Measurements from ENCODE around the gene PRKCB. TPM values are rescaled to one million over a fixed set of nuclear protein-coding genes. Genes with fewer than 3 reads are reported as not detected.
A peak's percentile ranks its signal among the peaks of the same experiment; 100 is the strongest.

PRKCB gene
- polyA plus RNA-seq, 1 donor from 2014 or later, result 27.6 TPM

DNA sequence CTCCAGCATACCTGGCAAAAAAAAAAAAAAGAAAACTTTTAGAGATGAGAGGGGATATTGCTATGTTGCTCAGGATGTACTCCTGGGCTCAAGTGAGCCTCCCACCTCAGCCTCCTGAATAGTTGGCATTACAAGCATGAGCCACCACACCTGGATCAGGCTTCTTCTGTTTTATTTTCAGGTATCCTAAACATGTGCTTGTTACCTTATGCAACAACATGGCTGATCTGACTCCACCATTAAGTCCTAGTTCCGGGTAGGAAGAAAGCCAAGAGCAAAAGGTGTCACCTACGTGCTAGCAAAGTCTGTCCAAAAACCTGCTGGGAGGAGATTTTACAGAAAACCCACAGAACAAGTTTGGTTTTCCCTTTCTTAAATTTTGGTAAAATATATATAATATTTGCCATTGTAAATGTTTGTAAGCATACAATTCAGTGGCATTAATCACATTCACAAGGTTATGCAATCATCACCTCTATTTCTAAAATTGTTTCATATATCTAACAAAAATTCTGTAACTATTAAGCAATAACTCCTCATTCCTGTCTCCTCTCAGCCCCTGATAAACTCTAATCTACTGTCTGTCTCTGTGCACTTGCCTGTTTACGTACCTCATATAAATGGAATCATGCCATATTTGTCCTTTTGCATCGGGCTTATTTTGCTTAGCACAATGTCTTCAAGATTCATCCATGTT, 411.3 kb downstream of the PRKCB start:
- Histone ChIP-seq H3K4me3 (ENCODE audit: low read length) (no peak overlapping the region), H3K9ac (ENCODE audit: low read length) (no peak overlapping the region), H3K27ac (ENCODE audit: low read length) (no peak overlapping the region), H3K4me2 (ENCODE audit: low read length) (no peak overlapping the region), H3F3A (ENCODE audit: insufficient read depth, low read length, poor library complexity, severe bottlenecking) (no peaks in the 10 kb centered on the region), H3K79me2 (replicated peaks; ENCODE audit: insufficient read depth, low read length) (no peaks in the 10 kb centered on the region), H3K36me3 (ENCODE audit: insufficient read depth, low read length) (no peaks in the 10 kb centered on the region), H4K20me1 (ENCODE audit: insufficient read depth) (no peaks in the 10 kb centered on the region), H3K9me3 (ENCODE audit: low read length) (no peaks in the 10 kb centered on the region), H2AFZ (ENCODE audit: low read depth, low read length) (no peak overlapping the region), H3K27me3 (ENCODE audit: insufficient read depth, low read depth, low read length) (no peaks in the 10 kb centered on the region), H3K9me2 (ENCODE audit: insufficient read depth, low read length) (no peaks in the 10 kb centered on the region)
- TF ChIP-seq, protein P1, sequence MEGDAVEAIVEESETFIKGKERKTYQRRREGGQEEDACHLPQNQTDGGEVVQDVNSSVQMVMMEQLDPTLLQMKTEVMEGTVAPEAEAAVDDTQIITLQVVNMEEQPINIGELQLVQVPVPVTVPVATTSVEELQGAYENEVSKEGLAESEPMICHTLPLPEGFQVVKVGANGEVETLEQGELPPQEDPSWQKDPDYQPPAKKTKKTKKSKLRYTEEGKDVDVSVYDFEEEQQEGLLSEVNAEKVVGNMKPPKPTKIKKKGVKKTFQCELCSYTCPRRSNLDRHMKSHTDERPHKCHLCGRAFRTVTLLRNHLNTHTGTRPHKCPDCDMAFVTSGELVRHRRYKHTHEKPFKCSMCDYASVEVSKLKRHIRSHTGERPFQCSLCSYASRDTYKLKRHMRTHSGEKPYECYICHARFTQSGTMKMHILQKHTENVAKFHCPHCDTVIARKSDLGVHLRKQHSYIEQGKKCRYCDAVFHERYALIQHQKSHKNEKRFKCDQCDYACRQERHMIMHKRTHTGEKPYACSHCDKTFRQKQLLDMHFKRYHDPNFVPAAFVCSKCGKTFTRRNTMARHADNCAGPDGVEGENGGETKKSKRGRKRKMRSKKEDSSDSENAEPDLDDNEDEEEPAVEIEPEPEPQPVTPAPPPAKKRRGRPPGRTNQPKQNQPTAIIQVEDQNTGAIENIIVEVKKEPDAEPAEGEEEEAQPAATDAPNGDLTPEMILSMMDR (IDR thresholded peaks at IDR 0.05; ENCODE audit: poor library complexity, severe bottlenecking), result no peak
- TF ChIP-seq RAD21 (conservative IDR thresholded peaks at IDR 0.05), result no peak
- TF ChIP-seq EZH2 (IDR thresholded peaks at IDR 0.05; ENCODE audit: borderline replicate concordance, insufficient read depth, low read length, poor library complexity, severe bottlenecking), result no peak
- TF ChIP-seq EP300 (conservative IDR thresholded peaks at IDR 0.05; ENCODE audit: poor library complexity, severe bottlenecking), result no peak
- TF ChIP-seq POLR2AphosphoS5 (IDR thresholded peaks at IDR 0.05), result no peak
- no peak for TF ChIP-seq MXI1 (conservative IDR thresholded peaks at IDR 0.05; ENCODE audit: poor library complexity, severe bottlenecking)
- TF ChIP-seq, protein P2, sequence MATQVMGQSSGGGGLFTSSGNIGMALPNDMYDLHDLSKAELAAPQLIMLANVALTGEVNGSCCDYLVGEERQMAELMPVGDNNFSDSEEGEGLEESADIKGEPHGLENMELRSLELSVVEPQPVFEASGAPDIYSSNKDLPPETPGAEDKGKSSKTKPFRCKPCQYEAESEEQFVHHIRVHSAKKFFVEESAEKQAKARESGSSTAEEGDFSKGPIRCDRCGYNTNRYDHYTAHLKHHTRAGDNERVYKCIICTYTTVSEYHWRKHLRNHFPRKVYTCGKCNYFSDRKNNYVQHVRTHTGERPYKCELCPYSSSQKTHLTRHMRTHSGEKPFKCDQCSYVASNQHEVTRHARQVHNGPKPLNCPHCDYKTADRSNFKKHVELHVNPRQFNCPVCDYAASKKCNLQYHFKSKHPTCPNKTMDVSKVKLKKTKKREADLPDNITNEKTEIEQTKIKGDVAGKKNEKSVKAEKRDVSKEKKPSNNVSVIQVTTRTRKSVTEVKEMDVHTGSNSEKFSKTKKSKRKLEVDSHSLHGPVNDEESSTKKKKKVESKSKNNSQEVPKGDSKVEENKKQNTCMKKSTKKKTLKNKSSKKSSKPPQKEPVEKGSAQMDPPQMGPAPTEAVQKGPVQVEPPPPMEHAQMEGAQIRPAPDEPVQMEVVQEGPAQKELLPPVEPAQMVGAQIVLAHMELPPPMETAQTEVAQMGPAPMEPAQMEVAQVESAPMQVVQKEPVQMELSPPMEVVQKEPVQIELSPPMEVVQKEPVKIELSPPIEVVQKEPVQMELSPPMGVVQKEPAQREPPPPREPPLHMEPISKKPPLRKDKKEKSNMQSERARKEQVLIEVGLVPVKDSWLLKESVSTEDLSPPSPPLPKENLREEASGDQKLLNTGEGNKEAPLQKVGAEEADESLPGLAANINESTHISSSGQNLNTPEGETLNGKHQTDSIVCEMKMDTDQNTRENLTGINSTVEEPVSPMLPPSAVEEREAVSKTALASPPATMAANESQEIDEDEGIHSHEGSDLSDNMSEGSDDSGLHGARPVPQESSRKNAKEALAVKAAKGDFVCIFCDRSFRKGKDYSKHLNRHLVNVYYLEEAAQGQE (IDR thresholded peaks at IDR 0.05; ENCODE audit: borderline replicate concordance), result no peak
- TF ChIP-seq SMC3 (conservative IDR thresholded peaks at IDR 0.05; ENCODE audit: poor library complexity), result no peak
- TF ChIP-seq TAF1 (IDR thresholded peaks at IDR 0.05; ENCODE audit: low read depth), result no peak

DNA sequence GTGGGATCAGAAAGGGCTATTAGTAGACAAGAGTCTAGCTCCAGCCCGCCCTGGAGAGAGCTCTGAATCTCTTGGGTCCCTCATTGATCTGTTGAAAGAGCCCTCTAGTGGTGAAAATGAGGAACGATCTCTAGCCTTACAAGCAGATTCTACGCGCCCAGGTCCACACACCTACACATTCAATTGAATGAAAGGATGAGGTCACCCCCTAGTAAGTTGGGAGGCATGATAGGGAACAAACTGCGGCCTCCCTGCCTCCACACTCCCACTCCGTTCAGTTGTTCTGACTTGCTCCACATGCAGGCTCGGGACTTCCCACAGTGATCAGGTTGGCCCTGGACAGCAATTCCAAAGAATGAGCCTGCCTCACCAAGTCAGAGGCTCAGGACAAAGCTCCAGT, 417.4 kb downstream of the PRKCB start:
- H3K27ac ChIP-seq (ENCODE audit: low read length), result no peak overlapping the region
- H3K27me3 ChIP-seq (ENCODE audit: insufficient read depth, low read depth, low read length), result peaks cover 47% of the 10 kb centered on the region
- no peaks in the 10 kb centered on the region for H4K20me1 ChIP-seq (ENCODE audit: insufficient read depth)
- no peak overlapping the region for H2AFZ ChIP-seq (ENCODE audit: low read depth, low read length)
- no peaks in the 10 kb centered on the region for H3K36me3 ChIP-seq (ENCODE audit: insufficient read depth, low read length)
- H3K4me3 ChIP-seq (ENCODE audit: low read length), result no peak overlapping the region
- TF ChIP-seq RAD21 (conservative IDR thresholded peaks at IDR 0.05) (peak; percentile 48), SMC3 (conservative IDR thresholded peaks at IDR 0.05; ENCODE audit: poor library complexity) (peak; percentile 72), MXI1 (conservative IDR thresholded peaks at IDR 0.05; ENCODE audit: poor library complexity, severe bottlenecking) (no peak)
- TF ChIP-seq, protein P1 (IDR thresholded peaks at IDR 0.05; ENCODE audit: poor library complexity, severe bottlenecking), result peak; percentile 66
- no peak overlapping the region for H3K9ac ChIP-seq (ENCODE audit: low read length)
- no peaks in the 10 kb centered on the region for H3K9me2 ChIP-seq (ENCODE audit: insufficient read depth, low read length)
- no peaks in the 10 kb centered on the region for H3K9me3 ChIP-seq (ENCODE audit: low read length)
- H3K79me2 ChIP-seq (replicated peaks; ENCODE audit: insufficient read depth, low read length), result no peaks in the 10 kb centered on the region
- no peak overlapping the region for H3K4me2 ChIP-seq (ENCODE audit: low read length)
- no peaks in the 10 kb centered on the region for H3F3A ChIP-seq (ENCODE audit: insufficient read depth, low read length, poor library complexity, severe bottlenecking)

Measured in neural cell (in vitro differentiated cells).